CD4-positive, alpha-beta T cell treated with Interleukin-21 for 1 hour (primary cell): ENCODE data around the gene GRIK3.
"Not testable (repeated sequence)": the region's sequence is repeated elsewhere in the genome, so short reads cannot be mapped to it uniquely, and the experiment has no call there.

ENCODE experiments used
- DNase-seq: peaks from one replicate; pipeline ENCODE4 v3.0.0-alpha.2; 2020

GRIK3 gene

DNA sequence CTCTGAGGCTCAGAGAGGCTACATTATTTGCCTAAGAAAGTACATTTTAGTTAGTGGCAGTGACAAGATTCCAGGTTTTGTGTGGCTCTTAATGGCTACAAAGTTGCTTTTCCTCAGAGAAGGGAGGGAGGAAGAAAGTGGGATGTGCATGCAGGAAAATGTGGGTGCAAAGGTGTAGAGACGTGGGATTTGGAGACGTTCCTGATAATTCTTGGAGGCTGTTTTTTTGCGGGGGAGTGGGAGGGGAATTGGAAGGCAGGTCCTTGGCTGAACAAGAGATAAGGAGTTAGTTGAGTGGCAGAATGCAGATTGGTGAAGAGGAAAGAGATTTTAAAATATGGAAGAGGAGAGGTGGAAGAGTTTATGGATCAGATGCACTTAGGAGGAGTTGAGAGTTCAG is 258.1 kb downstream of the GRIK3 start:
- DNase-seq, result no peak

DNA sequence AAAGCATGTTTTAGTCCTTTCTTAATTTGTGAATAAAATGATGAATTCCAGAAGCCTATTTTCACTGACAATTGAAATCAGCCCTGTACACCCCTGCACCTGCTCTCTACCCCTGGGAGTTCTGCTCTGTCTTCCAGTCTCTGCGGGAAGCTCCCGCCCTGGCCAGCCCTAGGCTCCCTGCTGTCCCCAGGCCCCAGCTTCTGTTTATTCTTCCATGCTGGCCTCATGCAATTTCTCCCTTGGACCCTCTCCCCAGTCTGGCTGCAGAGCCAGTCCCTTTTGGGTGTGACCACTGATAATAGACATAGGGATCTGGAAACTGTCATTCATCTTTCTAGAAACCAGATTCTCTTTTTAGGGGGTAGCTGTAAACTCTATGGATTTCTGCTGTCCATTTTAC is 258.6 kb downstream of the GRIK3 start:
- no peak for DNase-seq

DNA sequence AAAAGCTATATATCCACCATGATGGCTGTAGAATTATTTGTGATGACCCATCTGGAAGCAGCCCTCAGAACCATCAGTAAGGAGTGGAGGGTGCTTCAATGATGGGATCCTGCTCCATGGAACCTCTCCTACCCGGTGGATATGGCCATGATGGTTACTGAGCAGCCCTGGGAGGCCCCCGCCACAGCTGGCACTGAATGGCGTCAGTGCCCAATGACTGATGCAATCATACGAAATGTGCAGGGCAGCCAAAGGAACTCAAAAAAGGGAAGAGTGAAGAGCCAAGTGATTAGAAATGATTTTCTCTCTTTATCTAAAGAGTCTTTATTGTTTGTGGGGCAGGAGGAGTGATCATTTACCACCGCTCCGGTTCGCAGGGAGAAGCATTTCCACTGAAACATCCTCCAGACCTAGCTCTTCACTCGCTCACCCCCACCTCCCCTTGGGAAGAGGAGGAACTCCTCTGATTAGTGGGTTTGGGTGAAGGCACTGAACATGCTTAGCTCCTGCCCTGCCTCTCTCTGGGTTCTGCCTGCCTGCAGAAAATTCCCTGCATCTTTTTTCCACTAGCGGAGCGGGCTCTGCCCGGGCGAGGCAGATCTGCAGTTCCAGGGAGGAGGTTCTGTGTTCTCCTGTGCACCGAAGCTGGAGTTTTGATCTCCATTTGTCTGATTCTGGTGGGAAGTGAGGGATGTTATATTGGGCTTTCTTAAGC is 260.3 kb downstream of the GRIK3 start:
- DNase-seq, result no peak

GRCh38 chr1:36772647-36773495 is 261.4 kb downstream of the GRIK3 start:
- no peak for DNase-seq

- no peak for DNase-seq
These were observed 262.5 kb downstream of the GRIK3 start for GRCh38 chr1:36771660-36772284.

DNA sequence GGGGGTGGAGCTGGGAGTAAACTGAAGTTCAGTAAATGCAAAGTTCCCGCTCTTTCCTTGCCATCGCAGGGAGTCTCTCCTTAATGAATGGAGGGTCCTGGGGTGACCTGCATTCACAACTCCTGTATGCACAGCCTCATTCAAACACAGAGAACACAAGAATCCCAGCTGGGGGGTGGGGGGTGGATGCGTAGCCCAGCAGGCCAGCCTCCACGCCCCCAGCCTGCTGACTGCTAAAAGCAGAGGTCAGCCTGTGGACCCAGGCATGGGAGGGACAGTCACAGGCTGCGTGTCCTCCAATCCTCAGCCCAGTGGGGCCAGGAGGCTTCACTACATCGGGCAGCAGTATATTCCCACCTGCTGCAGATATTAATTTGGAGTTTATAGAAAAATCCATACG is 263.1 kb downstream of the GRIK3 start:
- no peak for DNase-seq

DNA sequence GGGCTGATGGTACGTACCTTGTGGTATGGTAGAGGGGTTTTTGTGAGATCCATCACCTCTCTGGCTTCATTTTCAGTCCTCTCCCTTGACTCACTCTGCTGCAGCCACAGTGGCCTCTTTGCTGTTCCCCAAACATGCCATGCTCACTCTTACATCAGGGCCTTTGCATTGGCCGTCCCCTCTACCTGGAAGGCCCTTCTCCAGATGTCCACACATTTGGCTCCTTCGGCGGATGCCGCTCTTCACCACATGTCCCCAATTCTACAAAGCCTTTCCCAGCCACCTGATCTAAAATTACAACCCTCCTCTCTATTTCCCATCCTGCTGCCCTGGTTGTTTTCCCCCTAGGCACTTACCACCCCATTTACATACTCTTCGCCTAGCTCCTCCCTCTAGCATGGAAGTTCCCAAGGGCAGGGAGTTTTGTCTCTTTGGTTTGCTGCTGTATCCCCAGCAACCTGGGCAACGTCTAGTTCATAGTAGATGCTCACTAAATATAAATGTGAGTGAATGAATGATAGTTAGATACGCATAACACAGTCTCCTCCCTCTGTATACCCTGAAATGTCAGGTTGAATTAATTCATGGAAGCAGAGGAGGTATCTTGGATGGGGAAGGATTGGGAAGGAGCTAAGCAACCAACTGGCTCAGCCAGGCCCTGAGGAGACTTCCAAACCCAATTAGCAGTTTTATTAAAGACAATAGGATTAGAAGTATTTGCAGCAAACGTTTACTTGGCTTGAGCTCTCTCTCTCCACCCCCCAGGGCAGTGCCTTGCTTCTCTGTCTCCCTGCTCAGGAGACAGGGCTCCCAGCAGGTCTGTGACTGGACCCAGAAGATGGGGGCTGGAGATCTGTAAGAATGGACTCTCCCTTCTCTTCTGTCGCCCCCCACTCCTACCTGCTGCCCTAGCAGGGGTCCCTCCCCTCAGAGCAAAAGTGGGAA is 264.2 kb downstream of the GRIK3 start:
- no peak for DNase-seq

DNA sequence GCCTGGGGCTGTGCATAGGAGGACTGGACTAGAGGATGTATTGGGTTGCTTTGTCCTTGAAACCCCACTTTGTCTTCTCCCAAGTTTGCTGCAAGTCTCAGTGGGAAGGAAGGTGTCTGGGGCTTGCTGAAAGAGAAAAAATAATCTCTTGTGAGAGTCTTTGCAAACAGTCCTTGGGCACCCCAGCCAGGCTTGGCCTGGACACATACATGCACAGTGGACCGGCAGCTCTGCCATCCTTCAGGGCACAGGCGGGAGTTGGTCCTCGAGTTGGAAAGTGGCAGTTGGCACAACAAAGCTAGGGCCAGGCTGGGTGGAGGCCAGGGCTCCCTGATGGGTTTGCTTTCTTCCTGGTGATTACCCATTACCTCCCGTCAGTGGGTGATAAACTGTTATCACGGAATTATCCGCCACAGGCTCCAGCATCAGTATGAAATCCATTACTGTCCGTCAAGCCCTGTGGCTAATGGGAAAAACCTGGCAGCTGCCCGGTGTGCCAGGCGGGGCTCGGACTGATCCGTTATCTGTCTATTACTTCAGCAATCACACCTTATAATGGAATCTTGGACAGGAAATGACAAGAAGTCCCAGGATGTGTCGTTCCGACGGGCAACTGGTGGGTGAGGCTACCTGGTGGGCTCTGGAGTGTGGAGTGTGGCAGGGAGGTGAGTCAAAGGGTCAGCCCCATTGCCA is 265.7 kb downstream of the GRIK3 start:
- no peak for DNase-seq

DNA sequence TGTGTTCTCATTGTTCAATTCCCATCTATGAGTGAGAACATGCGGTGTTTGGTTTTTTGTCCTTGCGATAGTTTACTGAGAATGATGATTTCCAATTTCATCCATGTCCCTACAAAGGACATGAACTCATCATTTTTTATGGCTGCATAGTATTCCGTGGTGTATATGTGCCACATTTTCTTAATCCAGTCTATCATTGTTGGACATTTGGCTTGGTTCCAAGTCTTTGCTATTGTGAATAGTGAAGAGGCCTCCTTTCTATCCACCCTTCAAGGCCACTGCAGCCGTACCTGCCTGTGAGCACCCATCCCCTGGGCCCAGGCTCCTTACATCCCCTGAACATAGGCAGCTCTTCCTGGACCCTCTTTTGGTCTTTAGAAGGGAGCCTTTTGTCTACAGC is 266.9 kb downstream of the GRIK3 start:
- not testable (repeated sequence) for DNase-seq

DNA sequence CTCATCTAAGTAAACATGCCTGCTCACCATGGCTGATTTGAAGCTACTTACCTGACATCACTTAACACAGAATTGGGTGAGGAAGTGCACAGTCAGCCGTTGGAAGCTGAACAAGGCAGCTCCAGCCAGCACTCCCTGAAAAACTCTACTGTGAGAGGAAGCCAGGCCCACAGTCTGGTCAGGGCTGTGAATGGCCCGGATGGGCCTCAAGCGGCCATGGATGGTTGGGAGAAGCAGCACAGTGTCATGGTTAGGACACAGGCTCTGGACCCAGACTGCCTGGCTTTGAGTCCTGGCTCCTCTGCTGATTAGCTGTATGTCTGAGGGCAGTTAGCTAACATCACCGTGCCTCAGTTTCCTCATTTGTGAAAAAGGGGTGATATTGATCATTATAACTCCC is 267.8 kb downstream of the GRIK3 start:
- DNase-seq, result no peak

DNA sequence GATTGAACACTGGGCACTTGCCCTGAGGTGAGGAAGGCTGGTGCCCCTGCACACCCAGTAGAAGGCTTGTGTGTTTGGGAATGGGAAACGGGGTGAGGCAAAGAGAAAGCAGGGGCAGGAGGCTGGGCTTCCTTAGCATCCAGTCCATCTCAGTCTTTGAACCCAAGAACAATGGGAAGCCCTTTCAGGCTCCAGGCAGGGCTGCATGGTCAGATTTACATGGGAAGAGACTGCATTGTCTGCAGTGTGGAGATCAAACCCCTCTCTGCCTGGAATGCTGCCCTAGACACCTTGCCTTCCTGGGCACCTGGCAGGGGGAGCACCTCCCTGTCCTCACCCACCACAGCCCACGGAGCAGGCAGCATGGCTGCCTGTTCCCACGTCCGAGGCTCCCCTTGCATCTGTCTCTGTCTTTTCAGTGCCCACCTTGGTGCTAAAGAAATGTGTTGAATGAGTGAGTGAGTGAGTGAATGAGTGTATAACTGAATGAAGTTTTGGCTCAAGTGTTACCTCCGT is 268.5 kb downstream of the GRIK3 start:
- no peak for DNase-seq

DNA sequence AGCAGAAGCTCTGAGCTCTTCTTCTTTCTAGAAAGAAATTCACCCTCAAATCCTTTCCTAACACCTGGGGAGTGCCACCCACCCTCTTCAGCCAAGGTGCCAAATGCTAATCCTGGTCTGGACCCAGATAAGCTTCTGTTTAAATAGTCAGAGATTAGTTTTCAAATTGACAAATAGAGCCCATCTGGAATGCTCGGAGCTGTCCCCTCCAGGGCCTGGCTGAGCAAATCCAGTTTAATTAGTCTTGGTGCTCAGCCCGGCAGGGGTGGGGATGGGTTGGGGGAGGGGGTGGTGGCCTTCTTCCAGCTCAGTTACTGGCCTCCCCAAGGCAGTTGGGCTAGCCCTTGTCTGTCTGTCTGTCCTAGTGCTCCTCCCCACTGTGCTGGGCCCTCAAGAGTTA is 269.5 kb downstream of the GRIK3 start:
- no peak for DNase-seq

GRCh38 chr1:36763771-36764170 is 270.5 kb downstream of the GRIK3 start:
- DNase-seq, result no peak

- DNase-seq, result no peak
These were observed 272.1 kb downstream of the GRIK3 start for GRCh38 chr1:36762174-36762573.

DNA sequence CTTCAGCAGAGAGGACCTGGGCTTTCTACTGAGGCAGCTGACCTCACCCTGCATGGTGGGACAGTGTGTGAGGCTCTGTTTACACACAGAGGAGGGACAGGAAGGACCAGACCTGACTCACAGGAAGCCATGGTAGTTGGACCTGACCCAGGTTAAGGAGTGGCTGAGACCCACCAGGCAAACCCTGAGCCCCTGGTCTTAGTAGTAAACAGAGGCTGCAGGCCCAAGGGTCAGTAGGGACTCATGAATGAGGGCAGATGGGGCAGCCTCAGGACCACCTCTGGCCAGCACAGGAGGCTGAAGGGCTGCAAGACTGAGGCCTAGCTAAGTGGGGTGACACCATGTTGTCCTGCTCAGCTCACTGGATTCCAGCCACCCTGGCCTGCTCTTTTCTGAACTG is 273.2 kb downstream of the GRIK3 start:
- DNase-seq, result no peak

DNA sequence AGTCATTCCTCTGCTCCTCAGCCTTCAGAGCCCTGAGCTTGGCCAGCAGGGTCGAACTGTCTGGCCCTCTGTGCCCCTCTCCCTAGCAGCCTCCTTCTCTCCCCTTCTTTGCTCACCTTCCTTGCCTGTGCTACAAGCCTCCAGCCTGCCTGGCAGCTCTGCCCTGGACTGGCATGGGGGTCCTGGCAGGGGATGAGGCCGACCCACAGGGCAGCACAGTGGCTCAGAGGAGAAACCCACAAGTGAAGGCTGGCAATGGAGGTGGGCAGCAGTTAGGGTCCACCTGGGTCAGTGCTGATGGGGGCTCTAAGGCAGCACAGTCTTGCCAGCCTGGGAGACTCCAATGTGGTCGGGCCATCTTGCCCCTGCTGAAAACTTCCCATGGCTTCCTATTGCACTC is 274.2 kb downstream of the GRIK3 start:
- DNase-seq, result no peak

- no peak for DNase-seq
These were observed 275.0 kb downstream of the GRIK3 start for GRCh38 chr1:36759355-36759754.

DNA sequence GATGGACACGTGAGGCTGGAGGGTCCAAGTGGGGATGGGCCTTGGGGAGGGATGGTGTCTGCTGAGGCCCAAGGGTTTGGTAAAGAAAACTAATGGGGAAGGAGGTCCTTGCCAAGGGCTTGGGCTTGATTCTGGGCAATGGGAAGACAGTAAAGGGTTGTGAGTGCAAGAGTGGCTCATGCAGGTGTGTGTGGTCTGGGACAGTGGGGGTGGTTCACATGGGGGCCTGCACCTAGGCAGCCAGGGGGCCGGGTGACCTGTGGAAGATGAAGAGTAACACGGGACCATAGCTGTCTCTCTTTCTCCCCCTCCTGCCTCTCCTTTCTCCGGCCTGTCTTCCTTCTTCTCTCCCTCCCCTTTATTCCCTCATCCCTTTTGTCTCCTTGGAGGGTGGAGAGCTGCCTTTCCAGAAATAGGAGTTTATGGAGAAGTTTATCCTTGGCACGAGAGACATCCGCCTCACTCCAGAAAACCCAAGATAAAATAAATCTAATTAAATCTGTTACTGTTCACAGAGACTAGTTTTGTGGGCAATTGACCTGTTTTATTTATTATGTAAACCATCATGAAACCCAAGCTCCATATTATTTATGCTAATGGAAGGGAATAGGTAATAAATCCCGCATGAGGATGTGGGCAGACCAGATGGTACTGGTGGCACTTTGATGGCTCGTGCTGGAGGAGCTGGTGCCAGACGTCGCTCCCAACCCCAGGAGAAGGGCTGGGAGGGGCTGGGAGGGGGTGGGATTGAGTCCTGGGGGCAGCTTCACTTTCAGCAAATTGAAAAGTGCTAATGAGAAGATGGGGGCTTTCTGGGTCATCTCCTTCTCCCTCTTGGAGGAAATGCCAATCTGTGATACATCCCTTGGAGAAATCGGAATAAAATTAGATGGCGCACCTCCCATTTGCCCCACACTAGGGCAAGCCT is 278.7 kb downstream of the GRIK3 start:
- no peak for DNase-seq

- no peak for DNase-seq
These were observed 279.9 kb downstream of the GRIK3 start for GRCh38 chr1:36754366-36754765.

GRCh38 chr1:36753451-36753850 is 280.9 kb downstream of the GRIK3 start:
- no peak for DNase-seq

DNA sequence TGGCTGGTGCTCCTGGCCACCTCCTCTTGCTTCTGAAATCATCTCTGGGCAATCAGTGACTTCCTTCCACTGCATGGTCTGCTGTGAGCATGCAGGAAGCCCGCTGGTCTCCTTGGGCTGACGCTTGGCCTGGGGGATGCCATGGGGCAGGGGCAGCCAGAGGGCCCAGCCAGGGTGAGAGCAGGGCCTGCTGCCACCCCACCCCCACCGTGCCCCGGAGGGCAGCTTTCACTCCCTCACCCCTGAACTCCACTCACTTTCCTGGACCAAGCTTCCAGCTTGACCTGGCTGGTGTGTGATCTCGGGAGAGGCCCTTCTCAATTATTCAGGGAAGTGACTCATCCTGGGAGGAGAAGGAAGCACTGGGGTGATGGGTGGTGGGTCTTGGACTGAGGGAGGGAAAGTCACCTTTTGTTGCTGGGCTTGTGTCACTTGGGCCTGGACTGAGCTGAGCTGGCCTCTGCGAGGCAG is 281.4 kb downstream of the GRIK3 start:
- no peak for DNase-seq
